H1 (cell line): ENCODE data around the gene DEFB125. TPM values are rescaled to one million over a fixed set of nuclear protein-coding genes. Genes with fewer than 3 reads are reported as not detected.

ENCODE experiments used
- polyA plus RNA-seq, 7 experiments: library from polyadenylated mRNA; depleted of rRNA in 3 of 7; stranded (reverse) in 5 of 7; unstranded in 2 of 7; fragments of >200 nt in 5 of 7; fragments of 200-250 nt in 2 of 7; gene quantifications; 1 replicate in 5 of 7; 2 replicates in 1 of 7; 4 replicates in 1 of 7; pipeline versions ENCODE4 v1.2.1 to v1.2.3, GENCODE V29; 2011 to 2013; ENCODE audit warnings: missing spikeins in 2 of 7, mixed read lengths in 2 of 7
- total RNA-seq: library from RNA; stranded (reverse); fragmentation: NEBNext Ultra II Directional; extraction: Animal tissue kit (Norgen Biotek cat#: 25700); gene quantifications from 2 replicates; pipeline ENCODE4 v1.2.1, GENCODE V29; 2021
- TF ChIP-seq, protein P1 (sequence below): IDR thresholded peaks from 2 replicates; pipeline ENCODE4 v1.6.1; 2012; ENCODE audit warnings: inconsistent platforms

DEFB125 gene
- total and polyA plus RNA-seq, 2 of the 8 experiments (the other 6 are each of a cell fraction or from before 2014, with no cell fraction given) = not detected

DNA sequence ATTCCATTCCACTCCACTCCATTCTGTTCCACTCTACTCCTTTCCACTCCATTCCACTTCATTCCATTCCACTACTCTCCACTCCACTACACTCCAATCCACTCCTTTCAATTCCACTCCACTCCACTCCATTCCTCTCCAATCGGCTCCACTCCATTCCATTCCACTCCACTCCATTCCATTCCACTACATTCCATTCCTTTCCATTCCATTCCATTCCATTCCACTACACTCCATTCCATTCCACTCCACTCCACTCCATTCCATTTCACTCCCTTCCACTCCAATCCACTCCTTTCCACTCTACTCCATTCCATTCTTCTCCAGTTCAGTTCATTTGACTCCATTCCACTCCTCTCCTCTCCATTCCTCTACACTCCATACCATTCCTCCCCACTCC, 26.2 kb upstream of the DEFB125 start (continued):
- TF ChIP-seq, protein P1, sequence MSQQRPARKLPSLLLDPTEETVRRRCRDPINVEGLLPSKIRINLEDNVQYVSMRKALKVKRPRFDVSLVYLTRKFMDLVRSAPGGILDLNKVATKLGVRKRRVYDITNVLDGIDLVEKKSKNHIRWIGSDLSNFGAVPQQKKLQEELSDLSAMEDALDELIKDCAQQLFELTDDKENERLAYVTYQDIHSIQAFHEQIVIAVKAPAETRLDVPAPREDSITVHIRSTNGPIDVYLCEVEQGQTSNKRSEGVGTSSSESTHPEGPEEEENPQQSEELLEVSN = no peak
